Endothelial cell of umbilical vein (primary cell): ENCODE data around the gene CDC37L1.

Experiments
- EZH2 ChIP-seq: IDR thresholded peaks from 2 replicates; pipeline ENCODE4 v1.6.1; 2012; ENCODE audit warnings: borderline replicate concordance, low read depth, mild to moderate bottlenecking, moderate library complexity, low read length, inconsistent platforms; ENCODE audit not compliant: severe bottlenecking
- POLR2A ChIP-seq: IDR thresholded peaks from 2 replicates; pipeline ENCODE4 v1.6.1; 2012; ENCODE audit warnings: low read depth, mild to moderate bottlenecking, control low read depth, low read length
- POLR2AphosphoS5 ChIP-seq: IDR thresholded peaks from 2 replicates; pipeline ENCODE4 v1.6.1; 2012; ENCODE audit warnings: low read depth, mild to moderate bottlenecking, control low read depth, low read length, moderate library complexity; ENCODE audit not compliant: insufficient read depth
- TF ChIP-seq, protein P1 (sequence below), 2 donors: IDR thresholded peaks; 1 replicate in 1 of 2; 2 replicates in 1 of 2; pipeline ENCODE4 v1.5.1; 2011; ENCODE audit warnings: low read length in 2 of 2, mild to moderate bottlenecking in 2 of 2, moderate library complexity in 2 of 2, control low read depth in 1 of 2, inconsistent platforms in 1 of 2, low read depth in 1 of 2; ENCODE audit not compliant: insufficient read depth in 1 of 2; ENCODE audit errors: extremely low read depth in 1 of 2

DNA sequence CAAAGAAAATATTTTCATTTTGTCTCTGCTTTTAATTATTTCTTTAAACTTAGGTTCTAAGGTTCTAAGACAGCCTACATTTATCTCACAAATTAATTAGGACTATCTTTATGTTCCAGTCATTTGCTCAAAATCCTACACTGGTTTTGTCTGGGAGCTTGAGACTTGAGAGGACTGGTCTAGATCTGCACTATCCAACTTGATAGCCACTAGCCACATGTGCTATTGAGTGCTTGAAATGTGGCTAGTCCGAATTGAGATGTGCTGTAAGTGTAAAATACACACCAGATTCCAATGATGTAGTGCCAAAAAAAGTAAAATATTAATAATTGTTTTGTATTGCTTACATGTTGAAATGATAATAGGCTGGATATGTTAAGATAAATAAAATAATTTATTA, 7.2 kb downstream of the CDC37L1 start:
- TF ChIP-seq, protein P1, sequence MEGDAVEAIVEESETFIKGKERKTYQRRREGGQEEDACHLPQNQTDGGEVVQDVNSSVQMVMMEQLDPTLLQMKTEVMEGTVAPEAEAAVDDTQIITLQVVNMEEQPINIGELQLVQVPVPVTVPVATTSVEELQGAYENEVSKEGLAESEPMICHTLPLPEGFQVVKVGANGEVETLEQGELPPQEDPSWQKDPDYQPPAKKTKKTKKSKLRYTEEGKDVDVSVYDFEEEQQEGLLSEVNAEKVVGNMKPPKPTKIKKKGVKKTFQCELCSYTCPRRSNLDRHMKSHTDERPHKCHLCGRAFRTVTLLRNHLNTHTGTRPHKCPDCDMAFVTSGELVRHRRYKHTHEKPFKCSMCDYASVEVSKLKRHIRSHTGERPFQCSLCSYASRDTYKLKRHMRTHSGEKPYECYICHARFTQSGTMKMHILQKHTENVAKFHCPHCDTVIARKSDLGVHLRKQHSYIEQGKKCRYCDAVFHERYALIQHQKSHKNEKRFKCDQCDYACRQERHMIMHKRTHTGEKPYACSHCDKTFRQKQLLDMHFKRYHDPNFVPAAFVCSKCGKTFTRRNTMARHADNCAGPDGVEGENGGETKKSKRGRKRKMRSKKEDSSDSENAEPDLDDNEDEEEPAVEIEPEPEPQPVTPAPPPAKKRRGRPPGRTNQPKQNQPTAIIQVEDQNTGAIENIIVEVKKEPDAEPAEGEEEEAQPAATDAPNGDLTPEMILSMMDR (IDR thresholded peaks at IDR 0.05; ENCODE audit: extremely low read depth in 1 of 2, insufficient read depth in 1 of 2, low read depth in 1 of 2, low read length in 2 of 2): no peak
- TF ChIP-seq POLR2A: no peak
- no peak for TF ChIP-seq POLR2AphosphoS5
- TF ChIP-seq EZH2: no peak
